Measurements from ENCODE around the gene CNTN1.

DNA sequence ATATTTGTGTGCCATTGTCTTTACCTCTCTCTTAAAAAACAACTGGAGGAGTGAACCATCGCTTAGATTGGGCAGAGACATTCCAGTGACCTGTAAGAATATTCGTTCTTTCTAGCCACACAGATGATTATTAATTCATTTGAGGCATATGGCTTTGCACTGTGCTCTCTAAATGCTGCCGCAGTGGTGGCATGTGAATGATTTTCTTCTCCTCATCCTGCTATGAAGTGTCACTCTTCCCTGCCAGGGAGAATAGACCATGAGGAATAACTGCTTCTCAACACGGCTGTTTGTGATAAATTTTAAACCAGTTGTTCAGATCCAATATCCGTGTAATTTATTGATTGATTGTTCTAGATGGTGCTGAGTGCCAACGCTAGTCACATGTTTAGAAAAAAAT lies 225.3 kb downstream of the CNTN1 start:
- TF ChIP-seq, protein P1, sequence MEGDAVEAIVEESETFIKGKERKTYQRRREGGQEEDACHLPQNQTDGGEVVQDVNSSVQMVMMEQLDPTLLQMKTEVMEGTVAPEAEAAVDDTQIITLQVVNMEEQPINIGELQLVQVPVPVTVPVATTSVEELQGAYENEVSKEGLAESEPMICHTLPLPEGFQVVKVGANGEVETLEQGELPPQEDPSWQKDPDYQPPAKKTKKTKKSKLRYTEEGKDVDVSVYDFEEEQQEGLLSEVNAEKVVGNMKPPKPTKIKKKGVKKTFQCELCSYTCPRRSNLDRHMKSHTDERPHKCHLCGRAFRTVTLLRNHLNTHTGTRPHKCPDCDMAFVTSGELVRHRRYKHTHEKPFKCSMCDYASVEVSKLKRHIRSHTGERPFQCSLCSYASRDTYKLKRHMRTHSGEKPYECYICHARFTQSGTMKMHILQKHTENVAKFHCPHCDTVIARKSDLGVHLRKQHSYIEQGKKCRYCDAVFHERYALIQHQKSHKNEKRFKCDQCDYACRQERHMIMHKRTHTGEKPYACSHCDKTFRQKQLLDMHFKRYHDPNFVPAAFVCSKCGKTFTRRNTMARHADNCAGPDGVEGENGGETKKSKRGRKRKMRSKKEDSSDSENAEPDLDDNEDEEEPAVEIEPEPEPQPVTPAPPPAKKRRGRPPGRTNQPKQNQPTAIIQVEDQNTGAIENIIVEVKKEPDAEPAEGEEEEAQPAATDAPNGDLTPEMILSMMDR (IDR thresholded peaks at IDR 0.05) = no peak
- no peak for TF ChIP-seq POLR2AphosphoS5 (IDR thresholded peaks at IDR 0.05)
- TF ChIP-seq POLR2A (IDR thresholded peaks at IDR 0.05; ENCODE audit: low read depth) = no peak
